Karpas-422 (cell line): Measurements from ENCODE around the gene DHFR. TPM values are rescaled to one million over a fixed set of nuclear protein-coding genes. Genes with fewer than 3 reads are reported as not detected.

Experiments used
- DNase-seq: peaks from one replicate; pipeline ENCODE4 v3.0.0-alpha.2; 2015
- H2AFZ ChIP-seq: fragments of 200-600 bp; sonication (generic); 2 replicates; pipeline ENCODE4 v1.6.1; 2014; ENCODE audit warnings: antibody characterized with exemption, low read length, mixed read lengths
- H3K27ac ChIP-seq: fragments of 200-600 bp; sonication (generic); 2 replicates; pipeline ENCODE4 v1.5.1; 2014; ENCODE audit warnings: mild to moderate bottlenecking, low read length, moderate library complexity
- H3K27me3 ChIP-seq: fragments of 200-600 bp; sonication (generic); 2 replicates; pipeline ENCODE4 v1.6.1; 2014; ENCODE audit warnings: low read length, mixed read lengths
- H3K36me3 ChIP-seq: fragments of 200-600 bp; sonication (generic); 2 replicates; pipeline ENCODE4 v1.6.1; 2014; ENCODE audit warnings: low read length, mixed read lengths; ENCODE audit not compliant: insufficient read depth
- H3K4me1 ChIP-seq: fragments of 200-600 bp; sonication (generic); 2 replicates; pipeline ENCODE4 v1.6.1; 2014; ENCODE audit warnings: mild to moderate bottlenecking, low read length, mixed read lengths
- H3K4me2 ChIP-seq: fragments of 200-600 bp; sonication (generic); 2 replicates; pipeline ENCODE4 v1.6.1; 2014; ENCODE audit warnings: low read length, low read depth, mild to moderate bottlenecking; ENCODE audit not compliant: poor library complexity, severe bottlenecking
- H3K4me3 ChIP-seq: fragments of 200-600 bp; sonication (generic); 2 replicates; pipeline ENCODE4 v1.5.1; 2014; ENCODE audit warnings: mild to moderate bottlenecking, antibody characterized with exemption, low read length, mixed read lengths
- H3K79me2 ChIP-seq: fragments of 200-600 bp; sonication (generic); 2 replicates; pipeline ENCODE4 v1.6.1; 2014; ENCODE audit warnings: mild to moderate bottlenecking, low read length, mixed read lengths
- H3K9ac ChIP-seq: fragments of 200-600 bp; sonication (generic); 2 replicates; pipeline ENCODE4 v1.6.0; 2014; ENCODE audit warnings: low read length
- H3K9me2 ChIP-seq: fragments of 200-600 bp; sonication (generic), shearing (Covaris generic); replicated peaks from 2 replicates; pipeline ENCODE4 v1.6.0; 2014; ENCODE audit warnings: mild to moderate bottlenecking, low read length, moderate library complexity; ENCODE audit not compliant: insufficient read depth
- H3K9me3 ChIP-seq: fragments of 300-700, 200-600 bp; sonication (generic); 2 replicates; pipeline ENCODE4 v1.6.1; 2014; ENCODE audit warnings: low read length, mixed read lengths
- H4K20me1 ChIP-seq: fragments of 200-600 bp; sonication (generic); 2 replicates; pipeline ENCODE4 v1.6.1; 2014; ENCODE audit warnings: mild to moderate bottlenecking, antibody characterized with exemption, low read length, low read depth; ENCODE audit not compliant: insufficient read depth
- total RNA-seq: library from RNA; depleted of rRNA; stranded (reverse); fragments of >200 nt; shearing (Covaris generic); gene quantifications from 2 replicates; pipeline ENCODE4 v1.2.3, GENCODE V29; 2014; ENCODE audit warnings: low replicate concordance

DHFR gene
- total RNA-seq, 1 experiment from 2014 or later = 76.1 TPM

DNA sequence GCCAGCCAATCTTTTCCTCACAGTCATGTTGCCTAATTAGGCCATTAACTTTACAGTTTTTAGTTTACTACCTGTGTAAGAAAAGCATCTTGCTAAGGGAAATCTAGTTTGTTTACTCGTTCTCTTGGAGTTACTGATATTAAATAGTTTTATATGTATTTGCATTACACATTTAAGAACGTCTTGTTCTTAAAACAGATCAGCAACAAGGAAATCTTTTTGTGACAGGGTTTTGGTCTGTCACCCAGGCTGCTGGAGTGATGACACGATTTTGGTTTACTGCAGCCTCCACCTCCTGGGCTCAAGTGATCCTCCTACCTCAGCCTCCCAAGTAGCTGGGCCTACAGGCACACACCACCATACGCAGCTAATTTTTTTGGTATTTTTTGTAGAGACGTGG lies 29.6 kb downstream of the DHFR start:
- no peak overlapping the region for H3K27ac ChIP-seq
- no peak for DNase-seq
- H3K4me1 ChIP-seq = peaks cover 4% of the 10 kb centered on the region
- peaks cover 8% of the 10 kb centered on the region; the same call in 1 of the 2 replicates for H3K36me3 ChIP-seq
- H3K9me3 ChIP-seq = no peaks in the 10 kb centered on the region
- no peak overlapping the region for H3K4me2 ChIP-seq
- H3K79me2 ChIP-seq = no peaks in the 10 kb centered on the region
- no peak overlapping the region for H3K4me3 ChIP-seq
- H3K27me3 ChIP-seq = no peaks in the 10 kb centered on the region
- H3K9me2 ChIP-seq = no peaks in the 10 kb centered on the region
- no peak overlapping the region for H2AFZ ChIP-seq
- H4K20me1 ChIP-seq = no peaks in the 10 kb centered on the region
- H3K9ac ChIP-seq = no peak overlapping the region

DNA sequence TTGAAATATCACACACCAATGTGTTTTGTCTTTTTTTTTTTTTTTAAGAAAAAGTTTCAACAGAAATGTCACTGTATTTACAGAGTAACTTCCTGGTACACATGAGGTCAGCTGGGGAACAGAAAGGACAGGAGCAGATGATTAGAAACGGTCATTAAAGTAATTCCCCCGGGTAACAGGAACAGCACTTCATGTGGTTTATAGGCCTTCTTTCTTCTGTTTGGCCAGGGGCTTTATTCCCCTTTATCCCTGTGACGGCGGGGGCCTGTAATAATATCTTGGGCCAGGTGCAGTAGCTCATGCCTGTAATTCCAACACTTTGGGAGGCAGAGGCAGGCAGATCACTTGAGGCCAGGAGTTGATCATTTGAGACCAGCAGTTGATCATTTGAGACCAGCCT lies 30.8 kb downstream of the DHFR start:
- no peak overlapping the region for H3K9ac ChIP-seq
- H3K4me3 ChIP-seq = no peak overlapping the region
- no peaks in the 10 kb centered on the region for H3K9me2 ChIP-seq
- H3K9me3 ChIP-seq = no peaks in the 10 kb centered on the region
- H4K20me1 ChIP-seq = no peaks in the 10 kb centered on the region
- H3K27ac ChIP-seq = no peak overlapping the region
- no peak overlapping the region for H2AFZ ChIP-seq
- no peaks in the 10 kb centered on the region for H3K79me2 ChIP-seq
- H3K27me3 ChIP-seq = no peaks in the 10 kb centered on the region
- no peak for DNase-seq
- no peaks in the 10 kb centered on the region; the same call in 1 of the 2 replicates for H3K36me3 ChIP-seq
- no peaks in the 10 kb centered on the region for H3K4me1 ChIP-seq
- H3K4me2 ChIP-seq = no peak overlapping the region

DNA sequence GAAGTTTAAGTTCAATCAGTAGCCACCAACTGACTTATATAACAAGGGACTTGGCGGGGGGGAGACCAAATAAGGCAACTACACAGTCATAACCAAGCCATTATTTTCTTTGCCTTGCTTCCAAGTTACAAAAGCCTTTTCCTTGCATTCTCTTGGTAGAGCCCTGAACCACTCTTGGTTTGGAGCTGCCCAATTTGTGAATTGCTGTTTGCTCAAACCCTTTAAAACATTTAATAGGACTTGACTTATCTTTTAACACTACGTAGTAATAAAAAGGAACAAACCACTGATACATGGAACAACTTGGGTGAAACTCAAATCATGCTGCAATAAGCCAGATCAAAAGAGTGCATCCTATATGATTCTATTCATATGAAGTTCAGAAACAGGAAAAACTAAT lies 32.0 kb downstream of the DHFR start:
- Histone ChIP-seq H3K36me3 (no peaks in the 10 kb centered on the region), H3K27ac (no peak overlapping the region), H2AFZ (no peak overlapping the region), H3K9me3 (no peaks in the 10 kb centered on the region), H3K4me3 (no peak overlapping the region), H3K4me2 (no peak overlapping the region), H3K79me2 (no peaks in the 10 kb centered on the region), H4K20me1 (no peaks in the 10 kb centered on the region), H3K27me3 (no peaks in the 10 kb centered on the region), H3K4me1 (no peaks in the 10 kb centered on the region), H3K9me2 (no peaks in the 10 kb centered on the region), H3K9ac (no peak overlapping the region)
- no peak for DNase-seq

DNA sequence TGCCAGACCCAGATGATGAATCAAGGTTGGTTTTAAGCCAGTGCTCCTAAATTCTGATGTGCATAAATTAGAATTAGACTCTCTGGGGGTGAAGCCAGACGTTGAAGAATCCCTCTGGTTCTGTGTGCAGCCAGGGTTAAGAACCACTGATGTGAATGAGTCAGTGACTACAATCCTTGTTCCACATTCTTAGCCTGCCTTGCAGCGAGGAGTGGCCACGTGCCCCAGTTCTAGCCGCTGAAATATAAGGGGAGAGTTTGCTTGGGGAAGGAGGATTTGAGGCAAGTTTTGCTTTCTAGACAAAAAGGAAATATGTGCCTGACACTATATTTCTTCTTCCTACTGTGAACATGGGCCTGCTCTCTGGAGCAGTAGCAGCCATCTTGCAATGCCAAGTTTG lies 34.6 kb downstream of the DHFR start:
- H3K4me1 ChIP-seq = no peaks in the 10 kb centered on the region
- H3K36me3 ChIP-seq = no peaks in the 10 kb centered on the region
- no peaks in the 10 kb centered on the region for H3K9me3 ChIP-seq
- H3K27me3 ChIP-seq = no peaks in the 10 kb centered on the region
- H2AFZ ChIP-seq = no peak overlapping the region
- no peak overlapping the region for H3K27ac ChIP-seq
- H3K4me2 ChIP-seq = no peak overlapping the region
- no peaks in the 10 kb centered on the region for H3K9me2 ChIP-seq
- H3K79me2 ChIP-seq = no peaks in the 10 kb centered on the region
- no peak for DNase-seq
- no peaks in the 10 kb centered on the region for H4K20me1 ChIP-seq
- H3K9ac ChIP-seq = no peak overlapping the region
- no peak overlapping the region for H3K4me3 ChIP-seq

DNA sequence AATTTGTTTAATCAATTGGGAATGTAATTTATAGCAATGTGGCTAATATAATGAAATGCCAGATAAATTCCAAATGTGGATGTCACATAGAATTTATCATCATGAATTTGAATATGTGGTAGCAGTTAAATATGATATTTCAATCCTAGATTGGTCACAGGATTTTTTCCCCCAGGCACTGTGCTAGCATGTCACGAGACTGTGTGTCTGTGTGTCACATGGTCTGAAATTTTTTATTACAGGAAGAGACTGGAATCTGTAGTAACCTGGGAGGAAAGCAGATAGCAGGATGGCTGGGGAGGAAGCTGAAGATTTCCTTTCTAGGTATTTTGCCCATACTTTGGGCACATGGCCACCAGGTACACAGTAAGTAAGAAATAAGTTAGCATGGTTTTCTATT lies 35.7 kb downstream of the DHFR start:
- Histone ChIP-seq H3K4me3 (no peak overlapping the region), H3K9ac (no peak overlapping the region), H3K9me2 (no peaks in the 10 kb centered on the region), H3K79me2 (no peaks in the 10 kb centered on the region), H3K27me3 (no peaks in the 10 kb centered on the region), H3K4me1 (no peaks in the 10 kb centered on the region), H2AFZ (no peak overlapping the region), H3K36me3 (no peaks in the 10 kb centered on the region), H3K27ac (no peak overlapping the region), H4K20me1 (no peaks in the 10 kb centered on the region), H3K9me3 (no peaks in the 10 kb centered on the region), H3K4me2 (no peak overlapping the region)
- no peak for DNase-seq

DNA sequence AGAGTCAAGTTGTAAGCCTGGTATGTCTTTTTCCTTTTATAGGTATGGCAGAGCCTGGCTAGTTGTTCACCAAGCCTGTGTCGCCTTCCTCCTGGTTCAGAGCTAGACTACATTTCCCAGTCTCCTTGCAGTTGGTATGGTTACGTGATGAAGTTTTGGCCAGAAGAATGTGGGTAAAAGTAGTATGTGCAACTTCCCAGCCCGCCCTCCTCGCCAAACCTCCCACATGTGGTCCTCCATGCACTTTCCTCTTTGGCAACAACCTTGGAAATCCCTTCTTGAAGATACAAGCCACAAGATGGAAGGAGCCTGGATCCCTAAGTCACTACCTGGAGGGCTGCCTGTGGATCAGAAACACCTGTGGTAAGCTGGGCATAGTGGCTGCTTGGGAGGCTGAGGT lies 36.3 kb downstream of the DHFR start:
- H3K4me3 ChIP-seq = no peak overlapping the region
- H3K36me3 ChIP-seq = no peaks in the 10 kb centered on the region
- no peaks in the 10 kb centered on the region for H3K79me2 ChIP-seq
- H3K4me1 ChIP-seq = no peaks in the 10 kb centered on the region
- no peaks in the 10 kb centered on the region for H3K9me3 ChIP-seq
- no peaks in the 10 kb centered on the region for H3K9me2 ChIP-seq
- H3K27ac ChIP-seq = no peak overlapping the region
- no peak overlapping the region for H2AFZ ChIP-seq
- H3K4me2 ChIP-seq = no peak overlapping the region
- no peak for DNase-seq
- H3K27me3 ChIP-seq = no peaks in the 10 kb centered on the region
- no peaks in the 10 kb centered on the region for H4K20me1 ChIP-seq
- no peak overlapping the region for H3K9ac ChIP-seq

DNA sequence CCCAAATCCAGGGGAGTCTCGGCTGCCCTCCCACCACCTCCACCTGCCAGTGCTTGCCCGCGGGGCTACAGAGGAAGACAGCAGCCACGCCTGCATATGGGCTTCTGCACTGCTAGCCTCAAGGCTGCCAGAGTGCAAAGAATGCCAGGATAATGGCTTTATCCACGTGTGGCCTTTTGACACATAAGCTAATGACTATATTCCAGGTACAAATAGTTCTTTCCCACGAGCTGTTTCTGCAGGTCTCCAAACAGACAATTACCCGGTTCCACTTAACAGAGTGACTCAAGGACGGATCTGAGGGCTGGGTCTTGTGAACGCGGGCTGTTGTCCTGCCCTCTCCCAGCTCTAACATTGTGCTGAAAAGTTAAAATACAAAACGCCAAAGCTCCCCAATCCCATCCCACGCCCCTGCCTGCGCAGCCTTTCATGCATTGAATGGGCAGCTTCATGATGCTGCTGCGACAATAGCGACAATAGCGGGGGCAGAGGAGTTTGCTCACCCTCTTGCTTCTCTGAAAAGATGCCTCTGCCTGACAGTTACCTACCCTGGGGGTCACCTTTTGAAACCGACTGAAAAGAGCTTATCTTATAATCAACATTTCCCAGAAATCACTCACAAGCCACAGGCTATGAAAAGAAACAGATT lies 39.4 kb downstream of the DHFR start:
- no peaks in the 10 kb centered on the region for H3K36me3 ChIP-seq
- H3K79me2 ChIP-seq = no peaks in the 10 kb centered on the region
- no peak overlapping the region for H3K27ac ChIP-seq
- no peaks in the 10 kb centered on the region for H3K9me3 ChIP-seq
- DNase-seq = no peak
- no peaks in the 10 kb centered on the region for H4K20me1 ChIP-seq
- H3K4me3 ChIP-seq = no peak overlapping the region
- no peak overlapping the region for H3K9ac ChIP-seq
- no peaks in the 10 kb centered on the region for H3K9me2 ChIP-seq
- no peaks in the 10 kb centered on the region for H3K4me1 ChIP-seq
- no peak overlapping the region for H3K4me2 ChIP-seq
- no peak overlapping the region for H2AFZ ChIP-seq
- H3K27me3 ChIP-seq = no peaks in the 10 kb centered on the region

DNA sequence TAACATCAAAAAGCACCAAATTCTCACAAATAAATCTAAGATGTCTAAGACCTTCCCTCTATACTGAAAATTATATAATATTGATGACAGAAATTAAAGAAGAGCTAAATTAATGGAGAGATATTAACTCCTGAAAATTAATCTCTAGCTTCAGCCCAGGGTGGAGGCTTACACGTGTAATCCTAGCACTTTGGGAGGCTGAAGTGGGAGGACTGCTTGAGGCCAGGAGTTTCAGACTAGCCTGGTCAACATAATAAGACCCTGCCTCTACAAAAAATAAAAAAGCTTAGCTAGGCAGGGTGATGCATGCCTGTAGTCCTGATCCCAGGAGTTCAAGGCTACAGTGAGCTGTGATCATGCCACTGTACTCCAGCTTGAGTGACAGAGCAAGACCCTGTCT lies 45.1 kb downstream of the DHFR start:
- Histone ChIP-seq H3K4me1 (no peaks in the 10 kb centered on the region), H3K9me3 (no peaks in the 10 kb centered on the region), H3K4me3 (no peak overlapping the region), H3K27me3 (no peaks in the 10 kb centered on the region), H4K20me1 (no peaks in the 10 kb centered on the region), H3K4me2 (no peak overlapping the region), H3K9ac (no peak overlapping the region), H3K9me2 (no peaks in the 10 kb centered on the region), H2AFZ (no peak overlapping the region), H3K79me2 (no peaks in the 10 kb centered on the region), H3K27ac (no peak overlapping the region), H3K36me3 (no peaks in the 10 kb centered on the region)
- no peak for DNase-seq

DNA sequence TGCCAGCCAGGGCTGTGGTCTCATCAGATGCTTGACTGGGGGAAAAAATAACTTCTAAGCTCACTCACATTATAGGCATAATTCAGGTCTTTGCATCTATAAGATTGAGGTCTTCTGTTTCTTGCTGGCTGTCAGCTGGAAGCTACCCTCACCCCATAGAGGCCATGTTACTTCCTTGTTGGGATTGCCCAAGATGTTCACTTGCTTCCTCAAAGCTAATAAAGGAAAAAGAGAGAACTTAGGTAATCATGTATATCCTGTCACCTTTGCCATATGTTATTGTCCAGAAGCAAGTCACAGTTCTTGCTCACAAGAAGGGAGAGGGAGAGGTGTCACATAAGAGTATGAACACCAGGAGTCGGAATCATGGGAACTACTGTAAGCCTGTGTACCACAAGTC lies 46.1 kb downstream of the DHFR start:
- H2AFZ ChIP-seq = no peak overlapping the region

More for the DNA sequence above, 46.1 kb downstream of the DHFR start:
- Histone ChIP-seq H3K9me3 (no peaks in the 10 kb centered on the region), H3K9ac (no peak overlapping the region), H3K27ac (no peak overlapping the region), H3K27me3 (no peaks in the 10 kb centered on the region), H3K9me2 (no peaks in the 10 kb centered on the region), H3K4me3 (no peak overlapping the region), H4K20me1 (no peaks in the 10 kb centered on the region), H3K79me2 (no peaks in the 10 kb centered on the region), H3K4me2 (no peak overlapping the region), H3K36me3 (no peaks in the 10 kb centered on the region), H3K4me1 (no peaks in the 10 kb centered on the region)
- DNase-seq = no peak
